Measurements from ENCODE around the gene ABHD15. TPM values are rescaled to one million over a fixed set of nuclear protein-coding genes. Genes with fewer than 3 reads are reported as not detected.

Gene ABHD15
- total RNA-seq (5.6 and 5.9 TPM in 2 replicates), polyA plus RNA-seq (3.8 and 4.7 TPM in 2 replicates), polyA minus RNA-seq (5.5 and 8.6 TPM in 2 replicates), Bru-seq, nascent RNA (percentile 40 among the genes with signal in this experiment), BruChase-seq, experiment 1, labeled RNA remaining after a 6-hour chase (percentile 52 among the genes with signal in this experiment), BruChase-seq, experiment 2, labeled RNA remaining after a 2-hour chase (percentile 51 among the genes with signal in this experiment)
- 3.7 and 4.2 TPM in 2 replicates for polyA plus RNA-seq (2011; cell fraction: cytosol; rRNA removed)
- polyA plus RNA-seq (2011; cell fraction: nucleus; rRNA removed) = 3.1 and 3.4 TPM in 2 replicates
- 6.1 TPM in 2 replicates for polyA plus RNA-seq (2012)
- polyA minus RNA-seq (2011; cell fraction: cytosol; rRNA and poly(A)+ RNA removed) = 7.7 TPM
- polyA minus RNA-seq (2011; cell fraction: nucleus; rRNA and poly(A)+ RNA removed) = 1.8 and 2.7 TPM in 2 replicates
- long read RNA-seq, transcript ABHD15-201 (2 exons, 3,592 nt) = major isoform, 10 of 12 reads
- long read RNA-seq, partial matches to known transcripts = 0 of 12 reads
- long read RNA-seq, other reads (novel, unspliced or antisense) = 2 of 12 reads

GRCh38 chr17:29566473-29567303 lies at the start of gene ABHD15:
TSS of gene ABHD15 (minus strand) at chr17:29567037. CDS start at chr17:29566966, 71 bp downstream.
- Histone ChIP-seq H3K4me3 (replicated peaks in 1 of 3; ENCODE audit: insufficient read depth in 1 of 3, low read depth in 1 of 3, low read length in 3 of 3) (peak within 1 kb of the TSS; percentile 46 to 77 (median 70)), H3K9me1 (replicated peaks; ENCODE audit: control insufficient read depth, extremely low read depth, insufficient read depth, low read length) (no peaks in the 10 kb centered on the region), H4K20me1 (replicated peaks; ENCODE audit: control insufficient read depth, extremely low read depth, insufficient read depth, low read length) (no peaks in the 10 kb centered on the region), H2AFZ (ENCODE audit: low read depth, low read length) (peak within 1 kb of the TSS; percentile 91), H3K9ac (replicated peaks; ENCODE audit: extremely low read depth, insufficient read depth, low read length) (no peak within 1 kb of the TSS), H3K4me1 (ENCODE audit: control insufficient read depth, extremely low read depth, insufficient read depth, low read length) (peaks cover 22% of the 10 kb centered on the region), H3K9me3 (replicated peaks; ENCODE audit: control insufficient read depth, insufficient read depth, low read length) (no peaks in the 10 kb centered on the region), H3K4me2 (ENCODE audit: insufficient read depth, low read length) (peak within 1 kb of the TSS; percentile 90), H3K27me3 (ENCODE audit: control insufficient read depth in 2 of 2, insufficient read depth in 2 of 2, low read length in 2 of 2) (no peaks in the 10 kb centered on the region), H3K27ac (ENCODE audit: insufficient read depth, low read depth, low read length) (peak within 1 kb of the TSS; percentile 1), H3K79me2 (ENCODE audit: control insufficient read depth, insufficient read depth, low read length) (no peaks in the 10 kb centered on the region), H3K36me3 (ENCODE audit: control insufficient read depth in 2 of 2, extremely low read depth in 1 of 2, insufficient read depth in 2 of 2, low read length in 2 of 2) (peaks cover 0 to under 1% of the 10 kb centered on the region in 2 experiments)
- intact Hi-C loops (cut with micrococcal nuclease) = loop anchor here (1.0 to 5.0 kb wide), 4 partner anchors 25 to 274 kb away; partner anchors contain the start of genes NUFIP2 and TAOK1
- dilution Hi-C loops (cut with MboI; ENCODE audit: extremely low pct_ligation_motif_present, low sequenced_read_pairs) = no loop called here
- ChIA-PET POLR2A (interaction anchor here (0.6 to 0.7 kb wide), 2 partner anchors 285 to 417 kb away, joined by 3 read pairs; no protein-coding TSS in a partner anchor), CTCF (interaction anchor here (0.6 to 7.6 kb wide), 10 partner anchors 11 to 449 kb away, joined by 3 to 39 read pairs (median 5); partner anchors contain the start of gene ANKRD13B)
- BruUV-seq (replicated peaks) = no TSS peak
- TF ChIP-seq POLR2AphosphoS5 (IDR thresholded peaks at IDR 0.05; ENCODE audit: insufficient read depth, low read depth, low read length) (peak; percentile 54), MAX (IDR thresholded peaks at IDR 0.05; ENCODE audit: insufficient read depth, insufficient read length) (no peak), GATA2 (IDR thresholded peaks at IDR 0.05; ENCODE audit: insufficient read depth, insufficient read length, low read depth, low read length) (no peak), CTCF (IDR thresholded peaks at IDR 0.05; ENCODE audit: extremely low read depth in 1 of 2, insufficient read depth in 1 of 2, low read depth in 1 of 2, low read length in 2 of 2) (no peak), JUN (IDR thresholded peaks at IDR 0.05; ENCODE audit: borderline replicate concordance, insufficient read depth, insufficient read length, low read depth) (no peak)
- FAIRE-seq = peak; percentile 55
- peak; percentile 79 for DNase-seq (ENCODE audit: low read depth, low spot score)

Data from endothelial cell of umbilical vein (primary cell).